H9 (cell line): ENCODE measurements around the gene AMN. TPM values are rescaled to one million over a fixed set of nuclear protein-coding genes. Genes with fewer than 3 reads are reported as not detected.

Experiments
- DNase-seq: peaks from one replicate; pipeline ENCODE4 v3.0.0-alpha.2; 2017
- H2AFZ ChIP-seq: one replicate; pipeline ENCODE4 v1.6.1; 2013; ENCODE audit warnings: mild to moderate bottlenecking, low read length, control low read depth, moderate library complexity
- H2AK5ac ChIP-seq: 2 replicates; pipeline ENCODE4 v1.6.1; 2013; ENCODE audit warnings: low read length, control low read depth, mixed read lengths; ENCODE audit not compliant: insufficient read length
- H2BK120ac ChIP-seq: one replicate; pipeline ENCODE4 v1.6.1; 2013; ENCODE audit warnings: low read depth, mild to moderate bottlenecking, low read length, control low read depth, inconsistent platforms; ENCODE audit not compliant: poor library complexity, severe bottlenecking
- H2BK12ac ChIP-seq: 2 replicates; pipeline ENCODE4 v1.6.1; 2013; ENCODE audit warnings: low read length, control low read depth, mixed read lengths, low read depth; ENCODE audit not compliant: insufficient read length
- H2BK15ac ChIP-seq: 2 replicates; pipeline ENCODE4 v1.6.1; 2013; ENCODE audit warnings: low read depth, low read length, control low read depth
- H2BK20ac ChIP-seq: one replicate; pipeline ENCODE4 v1.6.1; 2013; ENCODE audit warnings: low read depth, mild to moderate bottlenecking, low read length, control low read depth, inconsistent platforms; ENCODE audit not compliant: poor library complexity, severe bottlenecking
- H2BK5ac ChIP-seq: 2 replicates; pipeline ENCODE4 v1.6.1; 2013; ENCODE audit warnings: low read length, control low read depth, mixed read lengths; ENCODE audit not compliant: insufficient read length
- H3K14ac ChIP-seq: 2 replicates; pipeline ENCODE4 v1.6.1; 2013; ENCODE audit warnings: low read length, control low read depth; ENCODE audit not compliant: insufficient read depth
- H3K18ac ChIP-seq: 2 replicates; pipeline ENCODE4 v1.6.1; 2013; ENCODE audit warnings: low read depth, mild to moderate bottlenecking, mixed read lengths, low read length, control low read depth; ENCODE audit not compliant: insufficient read length
- H3K23ac ChIP-seq: 2 replicates; pipeline ENCODE4 v1.6.1; 2013; ENCODE audit warnings: low read length, control low read depth, mixed read lengths, low read depth; ENCODE audit not compliant: insufficient read length
- H3K23me2 ChIP-seq: 2 replicates; pipeline ENCODE4 v1.6.1; 2013; ENCODE audit warnings: low read depth, mild to moderate bottlenecking, mixed read lengths, low read length, control low read depth; ENCODE audit not compliant: insufficient read length, poor library complexity, severe bottlenecking
- H3K27ac ChIP-seq: 2 replicates; pipeline ENCODE4 v1.5.1; 2013; ENCODE audit warnings: low read length, control low read depth, mixed read lengths, low read depth; ENCODE audit not compliant: insufficient read length
- H3K27me3 ChIP-seq: 2 replicates; pipeline ENCODE4 v1.6.1; 2013; ENCODE audit warnings: low read length, control low read depth, inconsistent platforms; ENCODE audit not compliant: insufficient read depth
- H3K4ac ChIP-seq: 2 replicates; pipeline ENCODE4 v1.6.1; 2013; ENCODE audit warnings: low read depth, mild to moderate bottlenecking, control low read depth, inconsistent platforms, low read length, moderate library complexity
- H3K4me1 ChIP-seq: 2 replicates; pipeline ENCODE4 v1.6.1; 2013; ENCODE audit warnings: low read length, control low read depth, inconsistent platforms; ENCODE audit not compliant: insufficient read depth
- H3K4me2 ChIP-seq: 2 replicates; pipeline ENCODE4 v1.6.1; 2013; ENCODE audit warnings: low read length, control low read depth, mixed read lengths; ENCODE audit not compliant: insufficient read length, insufficient read depth
- H3K56ac ChIP-seq: 2 replicates; pipeline ENCODE4 v1.6.1; 2013; ENCODE audit warnings: low read depth, mild to moderate bottlenecking, mixed read lengths, low read length, control low read depth; ENCODE audit not compliant: insufficient read length
- H3K79me1 ChIP-seq: 2 replicates; pipeline ENCODE4 v1.6.1; 2013; ENCODE audit warnings: low read depth, mild to moderate bottlenecking, moderate library complexity, low read length, control low read depth, inconsistent platforms; ENCODE audit not compliant: insufficient read depth, poor library complexity, severe bottlenecking
- H3K79me2 ChIP-seq: 2 replicates; pipeline ENCODE4 v1.6.1; 2013; ENCODE audit warnings: low read length, control low read depth, inconsistent platforms; ENCODE audit not compliant: insufficient read depth
- H3K9ac ChIP-seq: 2 replicates; pipeline ENCODE4 v1.6.1; 2013; ENCODE audit warnings: low read length, control low read depth, mixed read lengths; ENCODE audit not compliant: insufficient read length; ENCODE audit errors: extremely low read depth
- H3K9me3 ChIP-seq: one replicate; pipeline ENCODE4 v1.6.1; 2013; ENCODE audit warnings: low read depth, low read length, inconsistent platforms; ENCODE audit not compliant: control insufficient read depth
- H3T11ph ChIP-seq: one replicate; pipeline ENCODE4 v1.6.1; 2013; ENCODE audit warnings: mild to moderate bottlenecking, low read length, control low read depth, inconsistent platforms
- H4K20me1 ChIP-seq: one replicate; pipeline ENCODE4 v1.6.1; 2013; ENCODE audit not compliant: control insufficient read depth, insufficient read length, insufficient read depth
- H4K5ac ChIP-seq: 2 replicates; pipeline ENCODE4 v1.6.1; 2013; ENCODE audit warnings: low read depth, mild to moderate bottlenecking, mixed read lengths, low read length, control low read depth; ENCODE audit not compliant: insufficient read length
- H4K8ac ChIP-seq: replicated peaks from 2 replicates; pipeline ENCODE4 v1.6.1; 2013; ENCODE audit warnings: low read length, control low read depth, mixed read lengths, low read depth; ENCODE audit not compliant: insufficient read length
- H4K91ac ChIP-seq: 2 replicates; pipeline ENCODE4 v1.6.1; 2013; ENCODE audit warnings: low read depth, mild to moderate bottlenecking, moderate library complexity, mixed read lengths, low read length, control low read depth; ENCODE audit not compliant: insufficient read length
- H3K27ac Mint-ChIP-seq, 3 experiments: 2 replicates in 2 of 3; 3 replicates in 1 of 3; pipeline ENCODE4 v1.8.0; 2020 to 2021; ENCODE audit warnings: mixed read lengths in 3 of 3, mild to moderate bottlenecking in 1 of 3, moderate library complexity in 1 of 3
- H3K27me3 Mint-ChIP-seq: 2 replicates; pipeline ENCODE4 v1.8.0; 2021; ENCODE audit warnings: low read depth, mild to moderate bottlenecking, moderate library complexity, mixed read lengths
- H3K36me3 Mint-ChIP-seq, 3 experiments: 2 replicates in 2 of 3; 3 replicates in 1 of 3; pipeline ENCODE4 v1.8.0; 2020 to 2021; ENCODE audit warnings: low read depth in 3 of 3, mixed read lengths in 3 of 3; ENCODE audit not compliant: insufficient read depth in 1 of 3
- H3K4me1 Mint-ChIP-seq, 2 experiments: 2 replicates each; pipeline ENCODE4 v1.8.0; 2020; ENCODE audit warnings: mixed read lengths in 2 of 2
- H3K4me3 Mint-ChIP-seq, 2 experiments: 2 replicates in 1 of 2; 3 replicates in 1 of 2; pipeline ENCODE4 v1.8.0; 2020 to 2021; ENCODE audit warnings: mild to moderate bottlenecking in 2 of 2, mixed read lengths in 2 of 2, moderate library complexity in 1 of 2
- H3K9me3 Mint-ChIP-seq, 2 experiments: 2 replicates in 1 of 2; 3 replicates in 1 of 2; pipeline ENCODE4 v1.8.0; 2020; ENCODE audit warnings: mild to moderate bottlenecking in 2 of 2, mixed read lengths in 2 of 2, moderate library complexity in 1 of 2
- CTCF ChIP-seq: fragments of 200-600 bp; sonication (generic); conservative IDR thresholded peaks from 3 replicates; pipeline ENCODE4 v1.8.0; 2021; ENCODE audit warnings: antibody characterized with exemption, mild to moderate bottlenecking
- WGBS: extraction: QIAGEN DNeasy Blood & Tissue Kit; methylation state at CpG from one replicate; pipeline ENCODE4 v1.1.7; 2013; ENCODE audit warnings: missing lambda C conversion rate, low lambda C conversion rate, mixed read lengths; ENCODE audit not compliant: insufficient read length; ENCODE audit errors: extremely low coverage; 5-methylcytosine and 5-hydroxymethylcytosine counted together
- total RNA-seq: library from RNA; stranded (reverse); gene quantifications from 2 replicates; pipeline ENCODE4 v1.2.1, GENCODE V29; 2021

The AMN gene
- total RNA-seq, 1 experiment from 2014 or later: 1.9 TPM

GRCh38 chr14:102923201-102923924, 900 bp downstream of the AMN start:
- Histone ChIP-seq H2BK5ac (no peak overlapping the region), H2BK12ac (no peak overlapping the region), H4K5ac (no peak overlapping the region), H4K91ac (no peak overlapping the region), H3K14ac (no peak overlapping the region; the same call in 1 of the 2 replicates), H3K79me1 (no peaks in the 10 kb centered on the region), H3K4me2 (peak overlapping the region; percentile 70), H3K23ac (no peak overlapping the region), H3K27ac (no peak overlapping the region), H2BK15ac (no peak overlapping the region), H4K8ac (no peak overlapping the region), H3K18ac (no peak overlapping the region), H2AK5ac (no peak overlapping the region), H3K23me2 (peaks cover 10% of the 10 kb centered on the region), H3K79me2 (no peaks in the 10 kb centered on the region), H2BK120ac (no peak overlapping the region), H3K4me1 (no peaks in the 10 kb centered on the region), H2BK20ac (no peak overlapping the region), H3T11ph (no peak overlapping the region), H4K20me1 (no peaks in the 10 kb centered on the region), H3K56ac (no peak overlapping the region), H3K27me3 (peaks cover 23% of the 10 kb centered on the region), H3K9ac (no peak overlapping the region), H3K9me3 (no peaks in the 10 kb centered on the region), H2AFZ (no peak overlapping the region), H3K4ac (no peak overlapping the region)
- Mint-ChIP-seq H3K4me1 (peaks cover 13 to 19% of the 10 kb centered on the region in 2 experiments), H3K27ac (no peak overlapping the region), H3K9me3 (no peaks in the 10 kb centered on the region; a peak in 1 of 5 replicates), H3K4me3 (no peak overlapping the region), H3K27me3 (peaks cover 28% of the 10 kb centered on the region), H3K36me3 (no peaks in the 10 kb centered on the region)
- WGBS: no CpG with 5 or more reads among the region's 53 CpGs
- no peak for DNase-seq
- no peak for TF ChIP-seq CTCF
